ENCODE data around the gene ITPK1.
"Not testable (repeated sequence)": the region's sequence is repeated elsewhere in the genome, so short reads cannot be mapped to it uniquely, and the experiment has no call there.

The ITPK1 gene

DNA sequence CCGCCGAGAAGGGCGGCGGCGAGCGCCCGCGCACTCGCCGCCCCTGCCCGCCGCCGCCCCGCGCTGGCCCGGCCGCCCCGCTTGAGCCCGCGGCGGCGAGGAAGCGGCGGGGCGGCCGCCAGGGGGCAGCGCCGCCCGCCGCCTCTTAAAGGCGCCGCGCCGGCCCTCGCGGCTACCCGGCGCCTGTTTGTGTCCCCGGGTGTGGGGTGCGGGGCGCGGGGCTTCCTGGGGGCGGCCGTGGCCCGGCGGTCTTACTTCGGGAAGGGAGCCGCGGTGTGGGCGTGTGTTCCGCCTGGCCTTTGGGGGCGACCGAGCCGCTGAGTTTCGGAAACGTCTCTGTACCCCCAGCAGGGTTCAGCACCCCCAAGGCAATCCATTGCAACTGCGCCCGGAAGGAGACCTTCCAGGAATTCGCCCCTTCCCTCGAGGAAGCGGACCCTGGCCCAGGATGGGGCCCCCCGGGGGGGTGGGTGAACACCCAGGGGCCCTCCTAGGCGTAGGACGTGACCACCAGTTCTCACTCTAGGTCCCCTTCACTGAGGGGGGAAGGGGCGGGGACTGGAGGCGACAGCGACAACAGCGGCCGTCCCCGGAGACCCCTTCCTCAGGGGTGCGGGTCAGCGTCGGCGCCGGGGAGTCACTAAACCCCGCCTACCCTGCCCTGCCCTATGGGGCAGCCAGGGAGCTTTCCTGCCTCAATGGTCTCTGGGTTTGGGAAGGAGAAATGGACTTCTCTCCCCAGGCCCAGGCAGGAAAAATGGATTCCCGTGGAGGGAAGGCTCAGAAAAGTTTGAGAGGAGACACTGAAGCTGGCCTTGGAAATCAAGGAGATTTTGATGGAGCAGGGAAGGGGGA is at the start of gene ITPK1:
TSS of gene ITPK1 (minus strand) at position 105 of the 855 bp plus-strand sequence. CDS start 762 bp downstream, outside the sequence.
- peak; percentile 90 for DNase-seq (ENCODE audit: low spot score)

DNA sequence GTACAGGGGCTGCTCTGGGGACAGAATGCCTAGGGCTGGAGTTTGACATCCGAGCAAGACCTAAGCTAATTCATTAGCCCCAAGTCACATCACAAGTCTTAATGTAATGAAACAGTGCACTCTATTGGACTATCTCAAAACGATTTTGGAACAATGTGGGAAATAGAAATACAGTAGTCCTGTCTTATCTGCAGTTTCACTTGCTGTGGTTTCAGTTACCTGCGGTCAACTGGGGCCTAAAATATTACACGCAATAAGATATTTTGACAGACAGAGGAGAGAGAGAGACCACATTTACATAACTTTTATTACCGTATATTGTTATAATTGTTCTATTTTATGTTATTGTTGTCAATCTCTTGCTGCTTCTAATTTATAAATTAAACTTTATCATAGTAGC is 47.8 kb upstream of the ITPK1 start:
- DNase-seq (ENCODE audit: low spot score) = no peak

DNA sequence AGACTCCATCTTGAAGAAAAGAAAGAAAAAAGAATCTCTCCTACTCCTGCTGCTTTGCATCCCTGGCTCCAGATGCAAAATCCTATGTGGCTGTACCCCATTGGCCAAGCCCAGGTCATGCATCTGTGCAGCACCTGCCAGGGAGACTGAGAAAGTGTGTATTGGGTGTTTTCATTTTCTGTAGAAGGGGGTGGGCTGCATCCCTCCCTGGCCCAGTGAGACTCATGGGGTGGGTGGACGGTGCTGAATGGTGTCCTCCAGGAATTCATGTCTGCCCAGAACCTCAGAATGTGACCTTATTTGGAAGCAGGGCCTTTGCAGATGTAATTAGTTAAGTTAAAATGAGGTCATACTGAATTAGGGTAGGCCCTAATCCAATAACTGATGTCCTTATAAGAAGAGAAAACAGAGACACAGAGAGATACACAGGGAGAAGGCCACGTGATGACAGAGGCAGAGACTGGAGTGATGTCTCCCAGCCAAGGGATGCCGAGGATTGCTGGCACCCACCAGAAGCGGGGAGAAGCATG is 45.8 kb upstream of the ITPK1 start:
- no peak for DNase-seq (ENCODE audit: low spot score)

DNA sequence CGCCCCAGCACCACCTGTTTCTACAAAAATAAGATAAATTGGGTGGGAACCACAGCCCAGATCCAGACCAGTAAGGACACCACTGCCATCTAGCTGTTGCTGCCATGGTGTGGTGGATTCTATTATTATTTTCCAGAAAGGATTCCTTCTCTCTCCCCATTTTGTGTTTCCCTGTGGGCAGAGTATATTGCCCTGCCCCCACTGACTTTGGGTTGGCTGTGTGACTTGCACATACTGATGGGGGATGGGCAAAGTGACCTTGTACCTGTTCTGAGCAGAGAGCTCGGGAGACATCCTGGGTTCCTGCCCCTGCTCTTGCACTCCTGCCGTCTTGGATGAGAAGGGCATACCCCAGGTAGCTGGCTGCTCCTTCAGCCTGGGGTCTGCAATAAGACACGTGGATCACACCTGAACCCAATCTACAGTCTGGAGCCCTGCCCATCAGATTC is 44.7 kb upstream of the ITPK1 start:
- peak; percentile 57 for DNase-seq (ENCODE audit: low spot score)

DNA sequence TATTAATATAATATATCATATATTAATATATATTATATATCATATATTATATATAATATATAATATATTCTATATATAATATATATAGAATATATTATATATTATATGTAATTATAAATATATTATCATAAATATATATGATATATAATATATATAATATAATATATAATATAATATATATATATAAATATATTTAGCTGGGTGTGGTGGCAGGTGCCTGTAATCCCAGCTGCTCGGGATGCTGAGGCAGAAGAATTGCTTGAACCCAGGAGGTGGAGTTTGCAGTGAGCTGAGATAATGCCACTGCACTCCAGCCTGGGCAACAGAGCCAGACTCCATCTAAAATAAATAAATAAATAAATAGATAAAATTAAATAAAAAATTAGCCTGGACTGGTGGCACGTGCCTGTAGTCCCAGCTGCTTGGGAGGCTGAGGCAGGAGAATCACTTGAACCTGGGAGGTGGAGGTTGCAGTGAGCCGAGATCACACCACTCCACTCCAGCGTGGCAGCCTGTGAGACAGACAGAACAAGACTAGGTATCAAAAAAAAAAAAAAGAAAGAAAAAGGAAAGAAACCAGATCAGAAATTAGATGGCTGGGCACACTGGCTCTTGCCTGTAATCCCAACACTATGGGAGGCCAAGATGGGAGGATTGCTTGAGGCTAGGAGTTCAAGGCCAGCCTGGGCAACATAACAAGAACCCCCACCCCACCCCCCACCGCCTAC is 44.1 kb upstream of the ITPK1 start:
- DNase-seq (ENCODE audit: low spot score) = not testable (repeated sequence)

DNA sequence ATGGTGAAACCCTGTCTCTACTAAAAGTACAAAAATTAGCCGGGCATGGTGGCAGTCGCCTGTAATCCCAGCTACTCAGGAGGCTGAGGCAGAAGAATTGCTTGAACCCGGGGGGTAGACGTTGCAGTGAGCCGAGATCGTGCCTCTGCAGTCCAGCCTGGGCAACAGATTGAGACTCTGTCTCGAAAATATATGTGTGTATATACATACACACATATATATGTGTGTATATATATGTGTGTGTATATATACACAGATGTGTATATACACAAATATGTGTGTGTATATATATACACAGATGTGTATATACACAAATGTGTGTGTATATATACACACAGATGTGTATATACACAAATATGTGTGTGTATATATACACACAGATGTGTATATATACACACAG is 42.6 kb upstream of the ITPK1 start:
- not testable (repeated sequence) for DNase-seq (ENCODE audit: low spot score)

DNA sequence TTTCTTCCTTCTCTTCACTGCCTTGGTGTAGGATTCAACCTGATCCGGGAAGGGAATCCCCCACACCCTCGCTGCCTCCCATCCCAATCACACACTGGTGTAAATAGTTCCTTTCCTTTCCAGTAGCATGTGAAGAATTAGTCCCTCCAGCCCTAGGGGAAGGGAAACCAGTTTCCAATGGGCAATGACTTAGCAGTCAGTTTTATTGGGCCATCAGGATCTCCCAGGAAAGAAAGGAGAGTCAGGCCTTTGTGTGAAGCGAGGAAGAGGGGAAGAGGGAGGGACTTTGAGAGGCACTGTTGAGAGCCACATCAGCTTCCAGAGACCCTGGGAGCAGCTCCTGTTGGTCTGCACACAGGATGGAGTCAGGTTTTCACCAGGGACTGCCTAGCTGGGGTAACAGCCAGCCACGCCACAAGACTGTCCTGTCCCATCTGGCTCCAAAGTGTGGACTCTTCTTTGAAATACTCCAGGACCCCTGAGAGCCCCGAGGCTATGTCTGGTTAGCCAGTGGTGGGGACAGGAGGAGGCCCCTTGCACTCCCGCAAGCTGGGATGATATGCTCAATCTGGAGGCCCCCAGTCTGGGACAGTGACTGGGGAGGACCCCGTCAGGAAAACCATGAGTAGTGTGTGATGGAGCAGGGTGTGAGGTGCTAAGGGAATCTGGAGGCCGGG is 41.1 kb upstream of the ITPK1 start:
- DNase-seq (ENCODE audit: low spot score) = no peak

DNA sequence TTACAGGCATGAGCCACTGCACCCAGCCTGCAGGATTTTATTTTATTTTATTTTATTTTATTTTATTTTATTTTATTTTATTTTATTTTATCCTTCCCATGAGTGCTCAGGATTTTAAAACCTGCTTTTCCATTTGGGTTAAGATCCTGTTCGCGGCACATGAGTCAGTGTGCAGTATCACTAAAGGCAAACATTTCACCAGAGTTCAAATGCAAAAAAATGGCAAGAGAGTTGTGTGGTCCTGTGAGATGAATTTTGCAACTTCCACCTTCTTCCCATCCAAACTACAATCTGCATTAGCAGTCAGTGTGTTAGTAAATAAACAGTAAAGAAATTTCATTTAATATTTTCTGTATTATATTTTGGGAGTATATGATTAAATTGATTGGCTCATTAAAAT is 39.9 kb upstream of the ITPK1 start:
- DNase-seq (ENCODE audit: low spot score) = no peak

DNA sequence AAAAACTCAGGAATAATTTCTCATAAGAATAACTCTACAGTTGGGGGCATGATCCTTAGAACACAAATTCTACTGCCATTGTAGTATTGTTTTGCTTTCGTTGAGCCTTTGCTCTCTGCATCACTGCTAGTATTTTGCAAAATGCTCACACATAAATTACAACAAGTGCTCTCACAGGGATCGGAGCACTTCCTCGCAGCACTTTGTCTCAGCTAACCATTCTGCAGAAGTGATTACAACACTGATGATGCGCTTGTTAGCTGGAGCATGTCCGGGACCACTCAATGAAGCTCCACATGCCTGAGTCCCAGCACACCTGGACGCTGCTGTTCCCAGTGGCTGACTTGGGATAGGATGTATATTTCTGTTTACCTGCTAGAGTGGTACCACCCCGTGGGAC is 37.4 kb upstream of the ITPK1 start:
- no peak for DNase-seq (ENCODE audit: low spot score)

DNA sequence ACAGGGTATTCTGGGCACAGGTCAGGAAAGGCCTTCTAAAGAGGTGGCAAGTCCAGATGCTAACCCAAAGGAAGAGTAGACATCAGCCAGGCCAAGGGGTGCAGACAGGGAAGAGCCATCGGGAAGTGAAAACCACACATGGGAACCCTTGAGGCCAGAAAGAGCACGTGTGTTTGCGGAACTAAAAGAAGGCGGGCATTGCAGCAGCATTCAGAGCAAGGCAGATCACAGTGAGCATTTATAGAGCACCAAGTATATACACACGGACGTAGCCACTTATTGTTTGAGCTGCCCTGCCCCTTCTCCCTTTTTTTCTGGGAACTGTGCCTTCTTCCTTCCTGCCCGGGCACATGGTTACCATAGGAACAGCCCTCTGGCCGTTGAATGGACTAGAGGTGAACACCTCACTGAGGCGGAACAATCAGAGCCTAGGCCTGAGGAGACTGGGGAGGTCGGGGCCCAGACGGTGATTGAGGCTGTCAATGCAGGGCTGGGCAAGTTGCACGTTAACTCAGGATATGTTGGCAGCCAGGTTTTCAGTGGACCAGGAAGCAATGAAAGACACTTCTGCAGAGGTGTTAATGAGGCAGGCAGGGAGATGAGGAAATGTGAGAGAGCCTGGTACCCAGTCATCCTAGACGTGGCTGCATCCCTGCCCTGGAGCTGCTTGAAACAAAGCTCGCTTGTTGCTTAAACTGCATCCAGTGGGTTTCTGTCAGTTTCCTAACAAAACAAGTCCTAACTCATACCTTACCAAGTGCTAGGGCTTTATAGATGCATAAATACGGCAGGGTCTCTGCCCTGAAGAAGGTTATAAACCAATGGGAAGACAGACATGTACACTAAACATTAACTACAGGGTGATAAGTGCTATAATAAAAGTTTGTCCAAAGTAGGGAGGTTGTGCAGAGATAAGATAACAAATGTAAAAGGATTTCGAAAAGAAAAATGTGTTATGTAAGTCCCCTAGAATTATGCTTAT is 34.8 kb upstream of the ITPK1 start:
- DNase-seq (ENCODE audit: low spot score) = no peak

DNA sequence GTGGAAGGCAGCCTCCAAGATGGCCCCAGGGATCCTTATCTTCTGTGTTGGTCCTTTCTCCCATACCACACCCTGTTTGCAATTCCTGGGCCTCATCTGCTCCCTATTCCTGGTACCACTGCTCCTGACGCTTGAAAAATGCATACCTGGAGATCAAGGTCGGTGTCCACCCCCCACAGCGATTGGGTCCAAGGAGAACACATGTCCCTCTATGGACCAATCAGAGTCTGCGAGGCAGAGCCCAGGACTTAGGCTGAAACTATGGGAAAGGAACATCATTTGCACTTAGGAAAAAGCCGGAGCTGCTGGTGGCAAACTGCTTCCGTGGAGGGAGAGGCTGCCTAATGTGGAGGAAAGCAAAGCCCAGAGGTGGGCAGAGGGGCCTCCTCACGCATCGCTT is 33.3 kb upstream of the ITPK1 start:
- no peak for DNase-seq (ENCODE audit: low spot score)

DNA sequence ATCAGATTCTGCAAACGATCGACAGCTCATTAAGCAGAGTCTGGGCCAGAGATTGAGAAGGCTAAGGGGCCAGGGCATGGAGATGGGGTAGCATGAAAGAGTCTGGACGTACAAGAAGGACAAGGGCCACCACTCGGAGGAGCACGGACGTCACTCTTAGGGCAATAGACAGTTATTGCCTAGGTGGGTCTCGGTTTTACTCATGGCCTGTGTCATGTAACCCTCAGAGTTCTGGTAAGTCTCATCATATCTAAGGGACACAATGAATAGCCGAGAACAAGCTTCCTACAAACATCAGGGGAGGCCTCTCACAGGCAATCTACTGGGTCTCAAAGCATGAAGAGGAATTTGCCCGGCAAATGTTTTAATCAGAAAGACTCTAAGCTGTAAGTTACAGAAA is 30.4 kb upstream of the ITPK1 start:
- DNase-seq (ENCODE audit: low spot score) = no peak

DNA sequence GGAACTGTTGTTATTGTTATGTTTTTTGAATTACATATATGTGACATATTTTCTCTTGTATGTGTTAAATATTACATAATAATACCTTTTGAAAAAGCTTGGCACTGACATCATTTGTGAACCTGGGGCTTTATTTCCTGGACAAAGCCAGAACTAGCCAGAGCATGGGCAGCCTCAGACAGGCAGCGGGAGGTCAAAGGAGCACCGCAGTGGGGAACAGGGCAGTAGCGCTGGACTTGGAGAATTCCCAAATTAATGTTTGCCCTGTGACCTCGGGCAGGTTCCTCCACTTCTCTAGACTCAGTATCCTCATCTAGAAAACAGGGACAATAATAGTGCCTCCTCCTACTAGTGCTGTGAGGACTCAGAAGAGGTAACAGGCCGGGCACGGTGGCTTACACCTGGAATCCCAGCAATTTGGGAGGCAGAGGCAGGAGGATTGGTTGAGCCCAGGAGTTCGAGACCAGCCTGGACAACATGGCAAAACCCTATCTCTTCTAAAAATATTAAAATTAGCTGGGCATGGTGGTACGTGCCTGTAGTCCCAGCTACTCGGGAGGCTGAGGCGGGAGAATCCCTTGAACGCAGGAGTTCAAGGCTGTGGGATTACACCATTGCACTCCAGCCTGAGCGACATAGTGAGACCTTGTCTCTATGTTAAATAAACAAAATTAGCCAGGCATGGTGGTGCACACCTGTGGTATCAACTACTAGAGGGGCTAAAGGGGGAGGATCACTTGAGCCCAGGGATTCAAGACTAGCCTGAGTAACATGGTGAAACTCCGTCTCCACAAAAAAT is 27.3 kb upstream of the ITPK1 start:
- no peak for DNase-seq (ENCODE audit: low spot score)

DNA sequence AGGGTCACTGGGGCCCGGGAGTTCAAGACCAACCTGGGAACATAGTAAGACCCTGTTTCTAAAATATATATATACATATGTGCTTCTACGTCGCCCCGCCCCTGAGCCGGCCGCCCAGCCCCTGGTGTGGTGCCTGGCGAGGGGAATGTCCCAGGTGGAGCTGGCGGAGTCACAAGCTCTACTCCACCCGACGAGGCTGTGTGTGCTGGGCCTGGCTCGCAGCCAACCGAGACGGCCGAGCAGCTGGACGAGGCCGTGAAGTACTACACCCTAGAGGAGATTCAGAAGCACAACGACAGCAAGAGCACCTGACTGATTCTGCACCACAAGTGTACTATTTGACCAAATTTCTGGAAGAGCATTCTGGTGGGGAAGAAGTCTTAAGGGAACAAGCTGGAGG is 22.1 kb upstream of the ITPK1 start:
- no peak for DNase-seq (ENCODE audit: low spot score)

DNA sequence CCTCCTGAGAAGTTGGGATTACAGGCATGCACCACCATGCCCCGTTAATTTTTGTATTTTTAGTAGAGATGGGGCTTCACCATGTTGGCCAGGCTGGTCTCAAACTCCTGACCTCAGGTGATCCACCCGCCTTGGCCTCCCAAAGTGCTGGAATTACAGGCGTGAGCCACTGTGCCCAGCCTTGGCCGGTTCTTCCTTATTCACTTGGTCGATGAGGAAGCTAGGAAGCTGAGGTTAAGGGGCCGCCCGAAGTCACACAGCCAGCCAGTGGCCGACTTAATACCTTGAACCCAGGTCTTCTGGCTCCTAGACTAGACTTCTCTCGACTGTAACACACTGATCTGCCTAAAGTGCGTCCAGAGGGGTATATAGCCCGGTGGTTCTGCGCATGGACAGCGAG is 20.8 kb upstream of the ITPK1 start:
- DNase-seq (ENCODE audit: low spot score) = not testable (repeated sequence)

DNA sequence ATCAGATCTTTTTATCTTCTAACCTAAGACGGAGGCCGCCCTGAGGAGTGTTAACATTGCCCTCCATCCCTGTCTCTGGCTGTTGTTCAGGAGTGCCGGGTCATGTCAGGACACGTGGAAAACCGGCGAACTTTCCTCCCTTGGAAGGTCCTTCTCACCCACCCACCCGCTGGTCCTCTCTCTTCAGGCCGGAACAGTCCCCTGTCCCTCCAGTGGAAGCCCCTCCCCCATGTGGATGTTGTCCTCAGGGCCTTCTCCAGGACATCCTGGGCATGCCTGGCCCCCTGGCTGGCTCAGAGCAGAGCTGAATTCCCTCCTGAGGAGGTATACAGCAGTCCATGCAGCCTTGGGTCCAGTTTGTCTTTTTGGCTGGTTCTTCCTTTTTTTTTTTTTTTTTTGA is 20.3 kb upstream of the ITPK1 start:
- DNase-seq (ENCODE audit: low spot score) = no peak

DNA sequence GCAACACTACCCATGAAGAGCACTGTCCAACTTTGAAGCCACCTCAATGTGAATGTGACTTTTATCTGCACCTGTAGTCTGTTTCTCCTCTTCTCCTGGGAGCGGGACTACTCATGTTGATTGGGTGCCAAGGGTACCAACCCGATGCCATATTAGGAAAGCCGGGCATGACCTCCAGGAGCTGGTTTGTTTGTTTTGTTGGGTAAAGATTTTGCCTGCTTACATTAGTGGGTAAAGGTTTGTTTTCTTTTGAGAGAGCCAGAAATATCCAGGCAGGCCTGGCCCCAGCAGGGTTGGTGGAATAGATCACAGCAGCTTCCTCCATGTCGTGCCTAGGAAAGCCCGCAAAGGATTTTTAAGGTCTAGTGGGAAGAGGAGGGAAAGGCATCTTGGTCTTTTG is 19.7 kb upstream of the ITPK1 start:
- DNase-seq (ENCODE audit: low spot score) = no peak

DNA sequence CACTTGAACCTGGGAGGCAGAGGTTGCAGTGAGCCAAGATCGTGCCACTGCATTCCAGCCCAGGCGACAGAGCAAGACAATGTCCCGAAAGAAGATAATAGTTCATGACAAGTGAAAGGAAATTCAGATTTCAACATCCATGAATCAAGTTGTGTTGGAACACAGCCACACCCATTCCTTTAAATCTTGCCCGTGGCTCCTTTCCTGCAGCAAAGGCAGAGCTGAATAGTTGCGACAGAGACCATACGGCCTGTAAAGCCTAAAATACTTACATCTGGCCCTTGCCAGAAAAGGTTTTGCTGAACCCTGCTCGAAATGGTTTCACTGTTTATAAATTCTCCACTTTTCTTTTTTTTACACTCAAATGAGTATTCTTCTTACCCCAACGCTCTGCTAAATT is 17.7 kb upstream of the ITPK1 start:
- peak; percentile 73 for DNase-seq (ENCODE audit: low spot score)

DNA sequence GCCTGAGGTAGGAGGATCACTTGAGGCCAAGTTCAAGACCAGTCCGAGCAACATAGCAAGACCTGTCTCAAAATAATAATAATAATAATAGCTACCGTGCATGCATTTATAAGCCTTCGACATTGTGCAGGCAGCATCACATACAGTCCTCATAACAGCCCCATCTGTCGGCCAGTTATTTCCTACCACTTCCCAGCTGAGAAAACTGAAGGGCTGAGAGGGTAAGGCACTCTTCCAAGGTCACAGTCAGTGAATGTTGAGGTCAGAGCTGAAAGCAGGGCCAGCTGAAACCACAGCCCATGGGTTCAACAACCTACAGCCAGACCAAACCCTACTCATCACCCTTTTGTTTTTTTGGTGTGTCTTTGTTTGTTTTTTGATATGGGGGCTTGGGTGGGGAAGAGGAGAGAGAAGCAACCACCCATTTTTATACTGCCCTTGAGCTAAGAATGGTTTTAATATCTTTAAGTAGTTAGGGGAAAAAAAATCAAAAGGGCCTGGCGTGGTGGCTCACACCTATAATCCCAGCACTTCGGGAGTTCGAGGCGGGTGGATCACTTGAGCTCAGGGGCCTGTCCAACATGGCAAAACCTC is 16.8 kb upstream of the ITPK1 start:
- DNase-seq (ENCODE audit: low spot score) = peak; percentile 43

DNA sequence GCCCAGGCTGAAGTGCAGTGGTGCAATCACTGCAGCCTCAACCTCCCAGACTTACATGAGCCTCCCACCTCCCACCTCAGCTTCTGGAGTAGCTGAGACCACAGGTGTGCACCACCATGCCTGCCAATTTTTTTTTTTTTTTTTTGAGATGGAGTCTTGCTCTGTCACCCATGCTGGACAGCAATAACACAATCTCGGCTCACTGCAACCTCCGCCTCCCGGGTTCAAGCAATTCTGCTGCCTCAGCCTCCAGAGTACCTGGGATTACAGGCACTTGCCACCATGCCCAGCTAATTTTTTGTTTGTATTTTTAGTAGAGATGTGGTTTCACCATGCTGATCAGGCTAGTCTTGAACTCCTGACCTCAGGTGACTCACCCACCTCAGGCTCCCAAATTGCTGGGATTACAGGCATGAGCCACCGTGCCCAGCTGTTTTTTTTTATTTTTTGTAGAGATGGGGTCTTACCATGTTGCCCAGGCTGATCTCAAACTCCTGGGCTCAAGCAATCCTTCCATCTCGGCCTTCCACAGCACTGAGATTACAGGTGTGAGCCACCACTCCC is 15.6 kb upstream of the ITPK1 start:
- not testable (repeated sequence) for DNase-seq (ENCODE audit: low spot score)
